ENCODE measurements around the gene HAS3.

The HAS3 gene

GRCh38 chr16:69100071-69100691, 5.3 kb upstream of the HAS3 start:
- Histone ChIP-seq H3K27me3 (ENCODE audit: control insufficient read depth, insufficient read depth, low read length) (no peaks in the 10 kb centered on the region), H3K27ac (ENCODE audit: low read depth, low read length) (no peak overlapping the region), H3K4me1 (ENCODE audit: control insufficient read depth, insufficient read depth, low read length) (no peaks in the 10 kb centered on the region), H3K4me3 (ENCODE audit: low read length) (no peak overlapping the region), H3K9ac (ENCODE audit: low read length) (no peak overlapping the region), H3K36me3 (ENCODE audit: control insufficient read depth, insufficient read depth, low read length) (no peaks in the 10 kb centered on the region)

- Histone ChIP-seq H3K4me3 (ENCODE audit: low read length) (peak overlapping the region; percentile 63), H3K27me3 (ENCODE audit: control insufficient read depth, insufficient read depth, low read length) (peaks cover 3% of the 10 kb centered on the region), H3K9ac (ENCODE audit: low read length) (no peak overlapping the region), H3K36me3 (ENCODE audit: control insufficient read depth, insufficient read depth, low read length) (peaks cover 8% of the 10 kb centered on the region), H3K27ac (ENCODE audit: low read depth, low read length) (no peak overlapping the region), H3K4me1 (ENCODE audit: control insufficient read depth, insufficient read depth, low read length) (peaks cover 14% of the 10 kb centered on the region)
Measured at GRCh38 chr16:69106491-69107315, 1.2 kb downstream of the HAS3 start.

GRCh38 chr16:69107316-69107962, 2.0 kb downstream of the HAS3 start:
- Histone ChIP-seq H3K36me3 (ENCODE audit: control insufficient read depth, insufficient read depth, low read length) (peaks cover 8% of the 10 kb centered on the region), H3K4me3 (ENCODE audit: low read length) (peak overlapping the region; percentile 63), H3K27me3 (ENCODE audit: control insufficient read depth, insufficient read depth, low read length) (peaks cover 3% of the 10 kb centered on the region), H3K9ac (ENCODE audit: low read length) (no peak overlapping the region), H3K27ac (ENCODE audit: low read depth, low read length) (no peak overlapping the region), H3K4me1 (ENCODE audit: control insufficient read depth, insufficient read depth, low read length) (peaks cover 14% of the 10 kb centered on the region)

GRCh38 chr16:69108064-69108904, 2.8 kb downstream of the HAS3 start:
- Histone ChIP-seq H3K4me3 (ENCODE audit: low read length) (peak overlapping the region; percentile 63), H3K27ac (ENCODE audit: low read depth, low read length) (no peak overlapping the region), H3K36me3 (ENCODE audit: control insufficient read depth, insufficient read depth, low read length) (peaks cover 8% of the 10 kb centered on the region), H3K27me3 (ENCODE audit: control insufficient read depth, insufficient read depth, low read length) (peaks cover 3% of the 10 kb centered on the region), H3K4me1 (ENCODE audit: control insufficient read depth, insufficient read depth, low read length) (peaks cover 14% of the 10 kb centered on the region), H3K9ac (ENCODE audit: low read length) (no peak overlapping the region)

- peaks cover 3% of the 10 kb centered on the region for H3K27me3 ChIP-seq (ENCODE audit: control insufficient read depth, insufficient read depth, low read length)
- no peak overlapping the region for H3K4me3 ChIP-seq (ENCODE audit: low read length)
- peaks cover 8% of the 10 kb centered on the region for H3K36me3 ChIP-seq (ENCODE audit: control insufficient read depth, insufficient read depth, low read length)
- H3K27ac ChIP-seq (ENCODE audit: low read depth, low read length): no peak overlapping the region
- H3K9ac ChIP-seq (ENCODE audit: low read length): no peak overlapping the region
- H3K4me1 ChIP-seq (ENCODE audit: control insufficient read depth, insufficient read depth, low read length): peaks cover 14% of the 10 kb centered on the region
Measured at GRCh38 chr16:69108905-69109252, 3.4 kb downstream of the HAS3 start.

GRCh38 chr16:69109486-69110270, 4.2 kb downstream of the HAS3 start:
- Histone ChIP-seq H3K4me1 (ENCODE audit: control insufficient read depth, insufficient read depth, low read length) (peaks cover 14% of the 10 kb centered on the region), H3K9ac (ENCODE audit: low read length) (no peak overlapping the region), H3K4me3 (ENCODE audit: low read length) (no peak overlapping the region), H3K36me3 (ENCODE audit: control insufficient read depth, insufficient read depth, low read length) (peaks cover 8% of the 10 kb centered on the region), H3K27me3 (ENCODE audit: control insufficient read depth, insufficient read depth, low read length) (peaks cover 3% of the 10 kb centered on the region), H3K27ac (ENCODE audit: low read depth, low read length) (no peak overlapping the region)

- H3K9ac ChIP-seq (ENCODE audit: low read length): no peak overlapping the region
- no peak overlapping the region for H3K27ac ChIP-seq (ENCODE audit: low read depth, low read length)
- H3K4me1 ChIP-seq (ENCODE audit: control insufficient read depth, insufficient read depth, low read length): peaks cover 14% of the 10 kb centered on the region
- H3K36me3 ChIP-seq (ENCODE audit: control insufficient read depth, insufficient read depth, low read length): peaks cover 8% of the 10 kb centered on the region
- peaks cover 3% of the 10 kb centered on the region for H3K27me3 ChIP-seq (ENCODE audit: control insufficient read depth, insufficient read depth, low read length)
- no peak overlapping the region for H3K4me3 ChIP-seq (ENCODE audit: low read length)
Measured at GRCh38 chr16:69110406-69110805, 5.0 kb downstream of the HAS3 start.

- peaks cover 8% of the 10 kb centered on the region for H3K36me3 ChIP-seq (ENCODE audit: control insufficient read depth, insufficient read depth, low read length)
- H3K9ac ChIP-seq (ENCODE audit: low read length): no peak overlapping the region
- H3K4me1 ChIP-seq (ENCODE audit: control insufficient read depth, insufficient read depth, low read length): peaks cover 14% of the 10 kb centered on the region
- H3K4me3 ChIP-seq (ENCODE audit: low read length): no peak overlapping the region
- H3K27ac ChIP-seq (ENCODE audit: low read depth, low read length): no peak overlapping the region
- H3K27me3 ChIP-seq (ENCODE audit: control insufficient read depth, insufficient read depth, low read length): peaks cover 3% of the 10 kb centered on the region
Measured at GRCh38 chr16:69111216-69111875, 5.9 kb downstream of the HAS3 start.

- Histone ChIP-seq H3K4me1 (ENCODE audit: control insufficient read depth, insufficient read depth, low read length) (peaks cover 11% of the 10 kb centered on the region), H3K36me3 (ENCODE audit: control insufficient read depth, insufficient read depth, low read length) (peaks cover 11% of the 10 kb centered on the region), H3K27me3 (ENCODE audit: control insufficient read depth, insufficient read depth, low read length) (peaks cover 3% of the 10 kb centered on the region), H3K4me3 (ENCODE audit: low read length) (no peak overlapping the region), H3K9ac (ENCODE audit: low read length) (no peak overlapping the region), H3K27ac (ENCODE audit: low read depth, low read length) (no peak overlapping the region)
Measured at GRCh38 chr16:69111876-69112230, 6.4 kb downstream of the HAS3 start.

GRCh38 chr16:69112285-69113129, 7.1 kb downstream of the HAS3 start:
- H3K27me3 ChIP-seq (ENCODE audit: control insufficient read depth, insufficient read depth, low read length): peaks cover 3% of the 10 kb centered on the region
- no peak overlapping the region for H3K4me3 ChIP-seq (ENCODE audit: low read length)
- no peak overlapping the region for H3K27ac ChIP-seq (ENCODE audit: low read depth, low read length)
- no peak overlapping the region for H3K9ac ChIP-seq (ENCODE audit: low read length)
- H3K4me1 ChIP-seq (ENCODE audit: control insufficient read depth, insufficient read depth, low read length): peaks cover 6% of the 10 kb centered on the region
- H3K36me3 ChIP-seq (ENCODE audit: control insufficient read depth, insufficient read depth, low read length): peaks cover 13% of the 10 kb centered on the region

- Histone ChIP-seq H3K27ac (ENCODE audit: low read depth, low read length) (no peak overlapping the region), H3K27me3 (ENCODE audit: control insufficient read depth, insufficient read depth, low read length) (no peaks in the 10 kb centered on the region), H3K4me1 (ENCODE audit: control insufficient read depth, insufficient read depth, low read length) (no peaks in the 10 kb centered on the region), H3K9ac (ENCODE audit: low read length) (no peak overlapping the region), H3K36me3 (ENCODE audit: control insufficient read depth, insufficient read depth, low read length) (peaks cover 19% of the 10 kb centered on the region), H3K4me3 (ENCODE audit: low read length) (no peak overlapping the region)
Measured at GRCh38 chr16:69113216-69113615, 7.8 kb downstream of the HAS3 start.

Measured in rectal smooth muscle tissue (tissue), 1 donor.